ENCODE results near the gene NUTM2E.
"Not testable (repeated sequence)": the region's sequence is repeated elsewhere in the genome, so short reads cannot be mapped to it uniquely, and the experiment has no call there.

NUTM2E gene

GRCh38 chr10:79862803-79863202 is 36.3 kb downstream of the NUTM2E start:
- not testable (repeated sequence) for H3K27me3 ChIP-seq (ENCODE audit: control insufficient read depth in 1 of 2, insufficient read depth in 2 of 2, low read length in 2 of 2)

GRCh38 chr10:79866903-79867551 is 40.5 kb downstream of the NUTM2E start:
- not testable (repeated sequence) for H3K9me3 ChIP-seq (ENCODE audit: control insufficient read depth in 1 of 2, low read length in 2 of 2); H3K27ac ChIP-seq (ENCODE audit: low read depth, low read length); H3K27me3 ChIP-seq (ENCODE audit: control insufficient read depth in 1 of 2, insufficient read depth in 2 of 2, low read length in 2 of 2); H3K4me1 ChIP-seq (ENCODE audit: control insufficient read depth in 1 of 2, insufficient read depth in 2 of 2, low read length in 2 of 2); H3K4me3 ChIP-seq (ENCODE audit: low read depth in 1 of 2, low read length in 2 of 2); H3K9ac ChIP-seq (ENCODE audit: low read depth in 1 of 2, low read length in 2 of 2); H3K36me3 ChIP-seq (ENCODE audit: control insufficient read depth in 1 of 2, insufficient read depth in 2 of 2, low read length in 2 of 2)

More at GRCh38 chr10:79862803-79863202, 36.3 kb downstream of the NUTM2E start:
- not testable (repeated sequence) for H3K4me1 ChIP-seq (ENCODE audit: control insufficient read depth in 1 of 2, insufficient read depth in 2 of 2, low read length in 2 of 2); H3K9ac ChIP-seq (ENCODE audit: low read depth in 1 of 2, low read length in 2 of 2); H3K4me3 ChIP-seq (ENCODE audit: low read depth in 1 of 2, low read length in 2 of 2); H3K27ac ChIP-seq (ENCODE audit: low read depth, low read length); H3K36me3 ChIP-seq (ENCODE audit: control insufficient read depth in 1 of 2, insufficient read depth in 2 of 2, low read length in 2 of 2); H3K9me3 ChIP-seq (ENCODE audit: control insufficient read depth in 1 of 2, low read length in 2 of 2)

DNA sequence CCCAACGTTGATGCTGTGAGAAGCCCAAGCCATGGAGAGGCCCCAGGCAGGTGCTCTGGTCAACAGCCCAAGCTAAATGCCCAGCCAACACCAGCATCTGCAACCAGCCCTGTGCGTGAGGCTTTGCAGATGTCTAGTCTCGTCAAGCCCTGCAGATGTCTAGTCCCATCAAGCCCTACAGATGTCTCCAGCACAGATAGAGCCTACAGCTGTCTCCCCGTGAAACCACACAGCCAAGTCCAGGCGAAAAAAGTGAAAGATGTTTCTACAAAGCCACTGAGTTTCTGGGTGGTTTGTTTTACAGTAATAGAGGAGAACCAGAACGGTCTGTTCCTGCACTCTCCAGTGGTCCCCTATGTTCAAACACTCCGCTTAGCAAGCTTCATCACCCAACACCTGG is 41.5 kb downstream of the NUTM2E start:
- H3K36me3 ChIP-seq (ENCODE audit: control insufficient read depth in 1 of 2, insufficient read depth in 2 of 2, low read length in 2 of 2); H3K4me1 ChIP-seq (ENCODE audit: control insufficient read depth in 1 of 2, insufficient read depth in 2 of 2, low read length in 2 of 2); H3K9me3 ChIP-seq (ENCODE audit: control insufficient read depth in 1 of 2, low read length in 2 of 2); H3K27me3 ChIP-seq (ENCODE audit: control insufficient read depth in 1 of 2, insufficient read depth in 2 of 2, low read length in 2 of 2); H3K4me3 ChIP-seq (ENCODE audit: low read depth in 1 of 2, low read length in 2 of 2); H3K9ac ChIP-seq (ENCODE audit: low read depth in 1 of 2, low read length in 2 of 2); H3K27ac ChIP-seq (ENCODE audit: low read depth, low read length): not testable (repeated sequence)

- H3K36me3 ChIP-seq (ENCODE audit: control insufficient read depth in 1 of 2, insufficient read depth in 2 of 2, low read length in 2 of 2); H3K9ac ChIP-seq (ENCODE audit: low read depth in 1 of 2, low read length in 2 of 2); H3K4me1 ChIP-seq (ENCODE audit: control insufficient read depth in 1 of 2, insufficient read depth in 2 of 2, low read length in 2 of 2); H3K27me3 ChIP-seq (ENCODE audit: control insufficient read depth in 1 of 2, insufficient read depth in 2 of 2, low read length in 2 of 2); H3K27ac ChIP-seq (ENCODE audit: low read depth, low read length); H3K9me3 ChIP-seq (ENCODE audit: control insufficient read depth in 1 of 2, low read length in 2 of 2); H3K4me3 ChIP-seq (ENCODE audit: low read depth in 1 of 2, low read length in 2 of 2): not testable (repeated sequence)
Measured at GRCh38 chr10:79869439-79870097, 43.0 kb downstream of the NUTM2E start.

GRCh38 chr10:79871729-79872128 is 45.2 kb downstream of the NUTM2E start:
- H3K4me3 ChIP-seq (ENCODE audit: low read depth in 1 of 2, low read length in 2 of 2); H3K4me1 ChIP-seq (ENCODE audit: control insufficient read depth in 1 of 2, insufficient read depth in 2 of 2, low read length in 2 of 2); H3K36me3 ChIP-seq (ENCODE audit: control insufficient read depth in 1 of 2, insufficient read depth in 2 of 2, low read length in 2 of 2); H3K9me3 ChIP-seq (ENCODE audit: control insufficient read depth in 1 of 2, low read length in 2 of 2); H3K27me3 ChIP-seq (ENCODE audit: control insufficient read depth in 1 of 2, insufficient read depth in 2 of 2, low read length in 2 of 2); H3K9ac ChIP-seq (ENCODE audit: low read depth in 1 of 2, low read length in 2 of 2); H3K27ac ChIP-seq (ENCODE audit: low read depth, low read length): not testable (repeated sequence)
